Stimulated activated CD8-positive, alpha-beta memory T cell treated with anti-CD3 and anti-CD28 coated beads, Interleukin-12 subunit alpha, Interleukin-12 subunit beta, amount 100 ng/mL, for 4 hours (primary cell): ENCODE data around the gene SH3RF3.
A peak's percentile ranks its signal among the peaks of the same experiment; 100 is the strongest.

Experiments used
- DNase-seq: peaks from one replicate; pipeline ENCODE4 v3.0.0-alpha.2; 2020; ENCODE audit warnings: low read depth

SH3RF3 gene

DNA sequence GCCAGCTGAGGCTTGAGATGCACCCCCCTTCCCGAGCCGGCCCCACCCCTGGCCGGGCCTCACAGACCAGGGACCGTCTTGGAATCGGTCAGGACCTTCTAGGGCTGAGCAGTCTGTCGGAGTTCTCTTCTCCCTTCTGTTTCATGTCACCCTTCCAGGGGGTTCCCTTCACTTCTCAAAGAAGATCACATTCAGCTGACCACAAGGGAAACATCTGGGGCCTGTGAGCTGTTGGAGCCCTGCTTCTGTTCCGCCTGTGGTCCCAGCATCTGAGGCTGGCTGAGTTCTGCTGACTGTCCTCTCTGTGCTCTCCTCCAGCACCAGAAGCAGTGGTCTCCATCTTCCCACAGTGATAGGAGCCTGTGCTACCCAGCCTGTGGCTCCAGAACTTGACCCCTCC is 378.2 kb downstream of the SH3RF3 start:
- DNase-seq, result no peak

DNA sequence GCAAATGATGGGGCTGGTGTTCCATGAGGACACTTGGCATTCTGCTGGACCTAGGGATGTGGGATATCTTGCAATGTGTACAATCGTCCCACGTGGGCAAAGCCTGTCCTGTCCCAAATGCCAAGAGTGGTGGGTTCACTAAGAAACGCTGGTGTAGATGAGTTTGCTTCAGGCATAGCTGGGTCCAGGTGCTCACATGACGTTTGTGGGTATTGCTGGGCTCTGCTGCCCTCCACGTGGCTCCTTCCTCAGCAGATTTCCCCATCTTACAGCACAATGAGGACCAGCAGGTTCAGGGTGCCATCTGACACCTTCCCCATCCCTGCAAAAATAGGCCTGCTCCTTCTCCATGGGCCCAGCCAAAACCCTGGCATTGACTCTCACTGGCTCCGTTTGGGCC is 378.8 kb downstream of the SH3RF3 start:
- DNase-seq, result no peak

DNA sequence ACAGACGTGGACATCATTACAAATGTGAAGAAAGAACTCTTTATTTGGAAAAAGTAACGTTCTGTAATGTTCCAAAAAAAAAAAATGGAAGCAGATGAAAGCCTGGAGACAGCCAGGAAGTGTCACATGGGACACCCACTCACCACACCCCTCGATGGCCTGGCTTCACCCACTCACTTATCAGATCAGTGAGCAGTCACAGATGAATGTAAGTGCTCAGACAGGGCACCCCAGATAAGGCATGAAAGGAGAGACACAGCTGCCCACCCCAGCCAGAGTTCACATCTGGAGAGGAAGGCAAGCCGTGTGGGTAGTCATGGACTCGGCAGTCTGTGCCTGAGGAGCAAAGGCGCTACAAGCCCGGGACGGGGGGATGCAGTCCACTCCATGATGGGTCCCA is 379.6 kb downstream of the SH3RF3 start:
- DNase-seq, result no peak

DNA sequence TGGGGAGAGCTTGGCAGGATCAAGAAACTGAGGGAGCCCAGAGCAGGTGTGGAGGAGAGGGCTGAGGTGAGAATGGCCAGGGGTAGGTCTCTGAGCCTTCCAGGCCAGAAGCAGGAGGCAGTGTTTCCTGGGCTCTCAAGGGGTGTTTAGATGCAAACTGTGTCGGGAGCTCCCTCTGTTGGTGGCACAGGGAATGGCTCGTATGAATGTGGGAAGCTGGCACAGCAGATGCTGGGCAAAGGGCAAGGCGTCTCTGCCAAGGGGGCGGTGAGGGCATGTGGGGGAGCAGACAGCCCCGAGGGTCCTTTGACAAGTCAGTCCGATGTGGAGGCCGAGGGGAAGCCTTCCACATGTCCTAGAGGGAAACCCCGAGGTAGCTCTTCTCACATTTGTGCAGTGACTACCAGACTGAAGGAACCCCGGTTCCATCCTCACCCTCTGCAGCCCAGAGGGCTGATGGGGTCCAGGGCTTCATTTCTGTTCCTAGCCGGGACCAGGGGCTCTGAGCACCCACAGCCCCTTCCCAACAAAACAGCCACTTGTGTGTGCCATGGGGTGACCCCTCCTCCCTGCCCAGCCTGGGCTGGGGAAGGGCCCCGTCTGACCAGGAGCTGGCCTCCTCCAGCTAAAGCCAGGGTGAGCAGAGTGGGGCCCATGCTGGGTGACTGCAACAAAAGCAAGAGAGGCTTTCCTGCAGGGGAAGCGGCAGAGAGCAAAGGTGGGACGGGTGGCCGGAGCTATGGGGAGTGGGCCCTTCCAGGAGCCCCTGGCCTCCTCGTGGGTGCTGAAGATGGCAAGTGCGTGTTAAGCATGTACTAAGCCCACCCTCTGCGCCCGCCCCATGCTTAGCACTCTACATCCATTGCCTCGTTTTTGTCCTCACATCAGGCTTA is 381.4 kb downstream of the SH3RF3 start:
- DNase-seq, result peak; percentile 39

DNA sequence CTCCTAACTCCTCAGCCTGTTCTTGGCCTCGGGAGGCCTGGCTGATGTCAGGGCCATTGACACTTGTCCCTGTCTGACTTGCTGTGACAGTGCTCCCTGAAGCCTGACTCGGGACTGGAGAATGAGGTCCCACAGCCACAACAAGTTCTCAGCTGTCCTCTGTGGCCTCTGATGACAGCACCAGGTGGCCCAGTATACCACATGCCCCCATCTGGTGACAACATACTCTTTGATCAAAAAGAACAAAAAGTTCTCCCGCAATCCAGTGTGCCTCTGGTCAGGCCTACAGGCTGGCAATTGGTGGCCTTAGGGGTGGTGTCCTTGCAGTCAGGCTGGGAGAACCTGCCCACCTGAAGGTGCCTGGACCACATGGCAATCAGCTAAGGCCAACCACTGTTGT is 382.2 kb downstream of the SH3RF3 start:
- no peak for DNase-seq

DNA sequence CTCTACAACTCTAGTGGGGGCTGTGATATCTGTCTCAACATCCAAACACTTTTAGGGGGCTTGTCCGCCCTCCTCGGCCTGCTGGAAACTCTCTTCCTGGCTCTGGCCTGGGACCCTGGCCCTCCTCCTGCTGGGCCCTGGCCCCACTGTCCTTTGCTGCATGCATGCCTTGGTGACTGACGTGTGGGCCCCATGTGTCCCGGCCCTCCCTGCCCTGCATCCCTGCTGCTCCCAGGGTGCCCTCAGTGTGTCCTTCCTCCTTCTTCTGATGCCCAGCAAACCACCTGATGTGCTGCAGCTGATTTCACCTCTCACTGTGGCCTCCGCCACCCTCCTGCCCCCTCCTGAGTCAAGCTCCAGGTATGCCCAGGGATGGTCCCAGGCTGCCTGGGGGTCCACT is 383.1 kb downstream of the SH3RF3 start:
- no peak for DNase-seq

DNA sequence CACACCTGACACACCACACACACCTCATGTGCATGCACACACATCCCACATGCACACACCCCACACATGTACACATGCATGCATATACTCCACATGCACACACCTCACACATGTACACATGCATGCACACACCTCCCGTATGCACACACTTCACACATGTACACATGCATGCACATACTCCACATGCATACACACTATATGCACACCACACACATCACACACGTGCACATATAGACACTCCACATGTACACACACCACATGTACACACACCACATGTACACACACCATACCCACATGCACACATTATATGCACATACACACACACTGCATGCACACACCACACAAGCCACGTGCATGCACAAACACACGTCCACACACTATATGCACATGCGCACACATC is 384.2 kb downstream of the SH3RF3 start:
- DNase-seq, result no peak

DNA sequence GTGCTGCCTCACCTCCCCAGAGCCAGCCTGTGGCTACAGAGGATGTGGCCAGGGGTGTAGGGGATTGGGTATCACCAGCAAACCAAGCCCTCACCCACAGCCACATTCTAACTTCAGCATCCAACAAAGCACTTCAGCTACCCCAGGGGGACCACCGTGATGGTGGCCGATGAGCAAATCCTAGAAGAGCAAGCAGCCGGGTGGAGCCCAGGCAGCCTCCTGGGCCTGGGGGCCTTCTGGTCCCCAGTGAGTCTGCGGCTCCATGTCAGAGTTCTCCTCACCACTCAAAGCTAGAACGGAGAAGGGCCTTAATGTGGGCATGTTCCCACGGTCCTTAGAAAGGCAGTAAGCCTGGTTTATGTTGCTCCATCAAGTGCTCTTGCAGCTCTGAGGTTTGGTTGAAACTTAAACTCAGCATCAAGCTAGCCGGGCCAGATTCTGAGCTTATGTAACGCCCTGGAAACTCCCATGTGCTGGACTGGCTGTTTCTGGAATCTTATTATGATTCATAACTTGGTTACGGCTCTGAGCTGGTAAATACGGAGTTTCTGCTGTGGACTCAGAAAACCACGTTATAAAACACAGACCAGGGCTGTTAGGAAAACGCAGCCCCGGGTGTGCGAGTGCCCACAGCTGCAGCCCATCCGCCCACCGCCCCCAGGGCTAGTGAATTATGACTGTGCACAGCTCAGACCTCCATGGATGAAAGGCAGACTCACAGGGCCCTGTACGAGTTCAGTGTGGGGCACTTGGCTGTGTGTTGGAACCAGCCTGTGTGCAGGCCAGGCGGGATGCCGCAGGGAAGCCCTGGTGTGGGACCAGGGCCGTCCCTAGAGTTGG is 385.0 kb downstream of the SH3RF3 start:
- no peak for DNase-seq

DNA sequence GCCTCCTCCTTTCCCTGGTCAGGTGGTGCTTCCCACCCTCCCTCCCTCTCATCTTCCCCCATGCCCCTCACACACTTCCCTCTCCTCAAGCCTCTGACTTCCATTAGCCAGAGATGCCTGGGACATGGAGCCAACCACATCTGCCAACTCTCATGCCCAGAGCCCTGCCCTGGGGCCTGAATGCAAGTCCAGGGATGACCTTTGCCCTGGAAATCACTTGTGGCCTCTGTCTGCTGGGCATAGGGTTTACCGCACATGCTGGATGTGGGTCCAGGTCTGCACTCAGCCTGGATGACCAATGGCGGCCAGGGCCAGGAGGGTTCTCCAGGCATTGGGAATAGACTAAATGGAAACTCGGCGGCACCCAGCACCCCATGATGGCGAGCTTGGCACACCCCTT is 385.9 kb downstream of the SH3RF3 start:
- DNase-seq, result no peak

DNA sequence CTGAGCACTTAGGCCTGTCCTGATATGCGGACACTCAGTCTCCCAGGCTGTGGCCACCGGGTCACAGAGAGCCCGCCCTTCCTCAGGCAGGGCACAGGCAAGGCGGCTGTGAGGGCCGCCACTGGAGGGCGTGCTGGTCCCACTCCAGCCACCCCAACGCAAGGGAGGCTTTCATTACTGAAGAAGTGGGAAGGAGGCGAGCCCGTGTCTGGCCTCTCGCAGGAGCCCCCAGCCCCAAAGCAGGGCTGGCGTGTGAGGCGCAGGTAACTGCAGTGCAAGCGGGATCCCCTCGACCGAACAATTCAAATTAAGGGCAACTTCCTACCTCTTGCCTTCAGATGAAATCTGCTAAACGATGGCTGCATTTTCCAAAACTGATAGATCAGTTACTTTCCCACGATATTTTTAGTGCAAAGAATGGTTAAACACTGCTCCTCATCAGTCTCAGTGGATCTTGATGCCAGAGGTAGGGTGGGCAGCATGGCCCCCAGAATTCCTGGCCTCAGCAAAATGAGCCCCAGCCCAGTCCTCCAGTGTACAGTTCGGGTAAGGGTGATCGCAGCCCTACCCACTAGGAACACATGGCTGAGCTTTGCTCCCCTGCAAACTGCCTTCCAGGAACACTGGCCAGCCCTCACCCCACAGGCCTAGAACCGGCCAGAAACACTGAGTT is 387.6 kb downstream of the SH3RF3 start:
- DNase-seq, result no peak

DNA sequence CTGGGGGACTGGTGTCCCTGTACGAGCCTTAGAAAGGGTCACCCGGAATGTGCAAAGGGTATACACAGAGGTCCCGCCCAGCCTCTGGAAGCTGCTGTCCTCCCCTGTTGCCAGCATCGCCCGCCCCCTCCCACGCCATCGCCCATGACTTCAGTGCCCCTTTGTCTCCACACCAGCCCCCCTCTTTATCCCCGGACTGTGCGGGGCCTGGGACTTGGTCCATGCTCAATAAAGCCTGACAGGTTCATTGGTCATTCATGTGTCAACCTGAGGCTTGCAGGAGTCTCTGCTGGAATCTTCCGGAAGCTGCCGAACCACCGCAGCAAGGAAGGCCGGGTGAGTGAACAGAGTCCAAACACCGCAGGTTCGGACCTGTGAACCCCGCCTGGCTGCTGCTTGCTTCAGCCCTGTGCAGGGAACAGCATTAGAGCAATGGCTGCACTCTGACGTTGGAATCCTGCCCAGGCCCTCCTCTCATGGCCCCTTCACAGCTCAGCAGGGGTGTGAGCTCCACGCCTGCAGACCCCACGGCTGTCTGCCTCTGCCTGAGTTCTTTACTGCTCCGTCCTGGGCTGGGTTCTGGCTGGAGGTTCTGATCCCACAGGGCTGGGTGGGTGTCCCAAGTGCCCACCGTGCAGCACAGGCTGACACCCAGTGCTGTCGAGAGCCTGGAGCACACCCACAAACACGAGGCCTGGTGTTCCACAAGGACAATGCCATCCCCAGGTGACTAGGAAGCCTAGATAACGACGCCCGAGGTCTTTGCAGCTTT is 388.3 kb downstream of the SH3RF3 start:
- DNase-seq, result no peak

DNA sequence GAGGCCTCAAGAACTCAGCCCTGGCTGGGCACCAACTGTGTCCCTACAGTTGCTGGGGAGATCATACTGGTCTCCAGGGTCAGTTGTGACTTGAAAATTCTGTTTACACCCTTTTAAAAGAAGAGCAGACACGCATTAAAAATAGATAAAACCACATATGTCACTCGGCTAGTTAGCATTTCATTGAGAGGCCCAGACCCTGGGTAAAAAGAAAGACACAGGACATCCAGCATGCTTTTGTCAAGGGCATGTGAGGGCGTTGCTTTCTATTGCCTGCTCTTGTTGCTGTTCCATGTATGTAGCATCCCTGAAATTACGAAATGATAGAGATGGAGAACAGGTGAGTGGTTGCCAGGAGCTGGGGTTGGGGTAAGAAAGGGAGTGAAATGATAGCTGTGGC is 390.5 kb downstream of the SH3RF3 start:
- DNase-seq, result no peak

DNA sequence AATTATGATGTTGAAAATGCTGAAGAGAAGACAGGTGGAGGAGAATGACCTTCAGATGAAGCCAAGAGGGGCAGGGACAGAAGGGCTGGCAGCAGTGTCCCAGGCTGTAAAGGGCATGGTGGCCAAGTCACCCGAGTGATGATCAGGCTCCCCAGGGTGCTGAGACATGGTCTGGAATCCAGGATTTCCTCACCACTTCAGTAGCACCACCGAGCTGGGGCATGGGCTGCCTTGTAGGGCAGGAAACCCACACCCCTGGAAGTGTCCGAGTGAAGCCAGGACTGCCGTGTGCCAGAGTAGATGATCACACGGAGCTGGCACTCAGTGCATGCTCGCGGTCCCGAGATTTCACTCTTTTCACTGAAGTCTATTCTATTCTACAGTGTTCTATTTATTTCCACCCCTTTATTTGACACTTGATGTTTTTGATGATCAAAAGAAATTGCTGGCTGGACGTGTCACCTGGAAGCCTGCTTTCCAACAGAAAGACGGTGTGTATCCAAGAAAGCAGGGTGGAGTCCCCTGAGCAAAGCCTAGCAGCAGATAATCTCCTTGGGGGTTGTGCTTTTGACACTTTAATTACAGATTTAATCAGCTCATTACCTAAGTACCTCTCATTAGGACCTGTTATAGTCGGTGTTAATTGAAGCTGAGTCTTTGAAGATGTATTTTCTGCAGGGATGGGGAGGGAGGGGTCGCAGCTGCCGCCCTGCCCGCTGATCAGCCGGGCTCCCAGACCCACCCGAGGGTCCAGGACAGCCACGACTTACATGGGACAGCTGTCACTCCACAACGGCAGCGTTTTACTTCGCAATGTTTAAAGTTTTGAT is 392.4 kb downstream of the SH3RF3 start:
- no peak for DNase-seq

DNA sequence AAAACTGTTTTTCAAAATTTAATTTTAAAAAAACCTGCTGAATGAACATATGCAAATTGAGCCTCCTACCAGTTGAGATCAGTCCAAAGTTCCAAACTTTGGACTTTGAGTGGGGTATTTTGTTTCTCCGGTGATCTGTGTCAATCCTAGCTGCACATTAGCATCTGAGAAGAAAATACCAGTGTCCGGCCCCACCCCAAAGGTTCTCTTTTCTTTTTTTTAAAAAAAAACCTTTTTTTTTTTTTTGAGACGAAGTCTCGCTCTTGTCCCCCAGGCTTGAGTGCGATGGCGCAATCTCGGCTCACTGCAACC is 393.0 kb downstream of the SH3RF3 start:
- DNase-seq, result no peak

DNA sequence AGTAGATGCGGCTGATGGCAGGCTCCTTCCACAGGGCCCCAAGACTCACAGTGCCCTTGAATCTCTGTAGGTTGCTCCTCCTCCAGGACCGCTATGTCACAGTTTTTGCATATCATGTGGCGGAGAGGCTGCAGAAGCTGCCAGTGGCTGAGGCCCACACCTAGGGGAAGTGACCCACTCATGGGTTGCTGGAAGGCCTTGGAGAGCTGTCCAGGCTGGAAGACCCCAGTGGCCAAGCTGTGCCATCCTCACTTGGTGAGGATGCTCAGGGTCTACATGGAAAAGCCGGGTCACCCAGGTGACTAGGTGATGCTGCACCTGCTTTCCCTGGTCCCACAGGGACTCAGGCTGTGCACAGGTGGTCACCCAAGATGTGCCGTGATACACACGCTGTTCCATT is 394.1 kb downstream of the SH3RF3 start:
- no peak for DNase-seq

DNA sequence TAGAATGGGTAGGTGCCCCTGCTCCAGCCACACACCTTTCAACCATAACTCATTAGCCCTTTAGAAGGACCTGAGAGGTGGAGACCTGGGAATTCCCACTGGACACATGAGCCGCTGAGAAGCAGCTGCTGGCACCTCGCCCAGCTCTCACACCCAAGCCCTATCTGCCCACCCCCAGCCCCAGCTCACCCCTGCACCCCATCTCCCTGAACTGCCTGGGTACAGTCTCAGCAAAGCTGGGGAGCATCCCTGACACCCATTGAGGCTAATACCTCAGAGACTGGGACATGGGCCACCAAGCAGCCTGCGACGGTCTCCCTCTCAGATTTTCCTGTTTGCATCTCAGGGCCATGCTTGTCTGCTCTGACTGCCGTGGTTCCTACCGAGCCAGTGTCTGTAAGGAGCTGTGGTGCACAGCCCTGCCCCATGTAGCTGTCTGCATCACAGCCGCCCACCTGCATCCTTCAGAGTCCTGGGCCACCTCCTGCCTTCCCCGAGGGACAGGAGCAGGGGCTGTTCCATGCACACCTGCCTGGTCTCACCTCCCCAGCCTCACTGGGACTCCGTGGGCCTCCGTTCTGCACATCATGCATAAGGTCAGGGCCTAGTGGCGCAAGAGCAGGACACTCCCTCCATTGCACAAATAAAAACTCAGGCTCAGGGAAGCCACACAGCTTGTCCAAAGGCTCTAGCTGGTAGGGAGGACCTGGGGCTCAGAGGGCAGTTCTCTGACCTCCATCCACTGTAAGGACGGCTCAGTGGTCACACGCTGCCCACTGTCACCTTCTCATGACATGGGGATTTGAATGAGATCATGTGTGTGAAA is 394.7 kb downstream of the SH3RF3 start:
- DNase-seq, result no peak

DNA sequence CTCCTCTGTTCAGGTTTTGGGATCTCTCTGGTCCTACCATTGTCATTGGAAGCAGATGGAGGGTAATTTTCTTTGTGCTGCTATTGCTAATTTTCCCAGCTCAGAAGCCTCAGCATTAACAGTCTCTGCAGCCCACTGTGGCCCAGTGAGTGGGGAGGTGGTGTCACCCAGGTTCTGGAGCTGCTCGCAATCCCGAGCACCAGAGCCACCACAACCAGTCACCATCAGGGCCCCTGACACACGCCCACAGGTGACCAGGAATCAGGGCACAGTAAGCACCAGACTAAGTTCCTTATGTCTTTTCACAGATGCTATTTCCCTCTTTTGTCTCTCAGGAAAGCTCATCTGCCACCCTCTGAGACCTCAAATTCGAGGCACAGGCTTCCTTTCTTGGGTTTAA is 396.8 kb downstream of the SH3RF3 start:
- no peak for DNase-seq

DNA sequence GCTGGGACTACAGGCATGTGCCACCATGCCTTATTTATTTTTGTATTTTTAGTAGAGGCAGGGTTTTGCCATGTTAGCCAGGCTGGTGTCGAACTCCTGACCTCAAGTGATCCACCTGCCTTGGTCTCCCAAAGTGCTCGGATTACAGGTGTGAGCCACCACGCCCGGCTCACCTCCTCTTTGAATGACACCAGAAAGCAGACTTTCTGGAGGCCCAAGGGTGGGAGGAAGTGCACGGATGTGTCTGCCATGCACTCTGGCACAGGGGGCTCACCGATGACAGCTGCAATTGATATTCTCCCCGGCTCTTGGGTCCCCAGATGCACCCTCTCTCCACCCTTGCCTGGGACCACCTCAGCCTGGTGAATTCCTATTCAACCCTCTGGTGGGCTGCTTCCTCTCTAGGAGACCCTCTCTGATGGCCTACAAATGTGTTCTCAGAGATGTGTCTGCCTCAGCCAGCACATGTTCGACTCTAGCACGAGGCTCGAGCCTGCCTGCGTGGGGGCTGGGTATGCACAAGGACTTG is 397.5 kb downstream of the SH3RF3 start:
- no peak for DNase-seq

DNA sequence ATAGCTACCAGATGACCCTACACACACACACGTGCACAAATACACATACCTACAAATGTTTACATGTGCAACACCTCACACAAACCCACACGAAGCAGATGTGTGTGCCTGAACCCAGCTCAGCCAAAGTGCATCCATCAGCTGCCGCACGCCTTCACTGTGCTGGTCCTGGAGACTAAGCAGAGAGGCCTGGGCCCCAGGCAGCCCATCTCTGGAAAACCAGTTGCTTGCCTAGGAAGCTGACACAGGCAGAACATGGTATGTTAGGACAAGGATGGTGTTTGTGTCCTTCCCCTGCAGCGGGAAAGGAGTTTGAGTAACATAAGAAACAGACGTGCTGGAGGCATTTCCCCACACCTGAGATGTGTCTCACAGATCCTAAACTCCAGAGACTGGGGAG is 398.1 kb downstream of the SH3RF3 start:
- no peak for DNase-seq
